Tibial nerve (tissue), 4 donors: ENCODE data around the gene FRAS1.

ENCODE experiments used
- CTCF ChIP-seq, 5 experiments: fragments of 200-600 bp in 3 of 5; fragments of 450-650 bp in 2 of 5; sonication (generic) in 3 of 5; IDR thresholded peaks; one replicate each; pipeline ENCODE4 v1.5.1; 2016 to 2019; ENCODE audit warnings: antibody characterized with exemption in 5 of 5, mild to moderate bottlenecking in 3 of 5, moderate library complexity in 2 of 5
- EP300 ChIP-seq, 2 donors: sonication (generic); formaldehyde crosslinking; IDR thresholded peaks; one replicate each; pipeline ENCODE4 v1.6.1; 2017; ENCODE audit warnings: antibody characterized with exemption in 2 of 2, mild to moderate bottlenecking in 1 of 2

- TF ChIP-seq CTCF (IDR thresholded peaks at IDR 0.05): no peak
- TF ChIP-seq EP300 (IDR thresholded peaks at IDR 0.05): no peak
Measured at GRCh38 chr4:78357122-78357521, 300.0 kb downstream of the FRAS1 start.
